Epidermal melanocyte (primary cell): ENCODE measurements around the gene LCN10.
"Not testable (repeated sequence)": the region's sequence is repeated elsewhere in the genome, so short reads cannot be mapped to it uniquely, and the experiment has no call there.

Experiments used
- DNase-seq: peaks from one replicate; pipeline ENCODE4 v3.0.0; 2011; ENCODE audit warnings: low spot score; ENCODE audit not compliant: insufficient read length

LCN10 gene

DNA sequence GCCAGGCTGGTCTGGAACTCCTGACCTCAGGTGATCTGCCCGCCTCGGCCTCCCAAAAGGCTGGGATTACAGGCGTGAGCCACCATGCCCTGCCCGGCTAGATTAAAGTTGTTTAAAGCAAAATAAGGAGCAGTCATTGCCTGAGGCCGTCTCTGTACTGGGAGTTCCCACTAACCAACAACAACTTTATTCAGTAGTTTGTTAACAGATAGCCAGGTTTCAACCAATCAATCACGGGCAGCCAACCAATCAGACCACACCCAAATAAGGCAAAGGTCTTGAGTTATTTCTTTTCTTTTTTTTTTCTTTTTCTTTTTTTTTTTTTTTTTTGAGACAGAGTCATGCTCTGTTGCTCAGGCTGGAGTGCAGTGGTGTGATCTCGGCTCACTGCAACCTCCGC, 38.0 kb downstream of the LCN10 start:
- not testable (repeated sequence) for DNase-seq

DNA sequence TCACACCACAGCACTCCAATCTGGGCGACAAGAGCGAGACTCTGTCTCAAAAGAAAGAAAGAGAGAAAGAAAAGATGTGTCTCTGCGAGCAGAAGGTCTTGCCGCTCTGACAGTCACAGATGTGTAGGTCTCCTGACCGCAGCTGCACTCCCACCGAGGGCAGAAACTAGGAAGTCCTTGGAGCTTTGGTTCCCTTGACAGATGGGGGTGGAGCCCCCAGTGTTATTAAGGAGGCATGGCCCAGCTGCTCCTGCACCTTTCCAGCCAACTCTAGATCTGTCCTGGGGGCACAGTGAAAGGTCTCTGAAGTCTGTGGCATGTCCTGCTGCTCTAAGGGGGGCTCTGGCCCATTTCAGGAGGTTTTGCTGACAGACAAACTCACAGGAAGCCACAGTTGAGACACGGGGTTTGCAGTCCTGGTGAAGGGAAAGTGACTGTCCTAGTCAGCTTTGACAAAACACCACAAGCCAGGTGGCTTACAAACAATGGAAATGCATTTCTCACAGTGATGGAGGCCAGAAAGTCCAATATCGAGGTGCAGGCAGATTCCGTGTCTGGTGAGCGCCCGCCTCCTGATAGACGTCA, 39.4 kb downstream of the LCN10 start:
- no peak for DNase-seq

DNA sequence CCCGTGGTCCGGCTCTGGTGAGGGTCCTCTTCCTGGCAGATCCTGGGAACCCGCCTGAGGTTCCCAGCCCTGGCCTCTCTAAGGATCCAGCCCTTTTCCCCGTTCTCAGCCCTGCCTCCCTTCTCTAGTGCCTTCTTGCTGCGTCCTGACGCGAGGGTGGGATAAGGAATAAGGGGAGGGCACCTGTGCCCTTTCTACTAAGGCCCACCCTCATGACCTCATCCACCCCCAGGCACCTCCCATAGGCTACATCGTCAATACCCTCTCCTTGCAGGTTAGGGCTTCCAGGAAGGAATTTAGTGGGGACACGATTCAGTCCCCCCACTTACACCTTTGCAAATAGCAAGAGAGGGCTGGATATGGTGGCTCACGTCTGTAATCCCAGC, 41.1 kb downstream of the LCN10 start:
- no peak for DNase-seq

DNA sequence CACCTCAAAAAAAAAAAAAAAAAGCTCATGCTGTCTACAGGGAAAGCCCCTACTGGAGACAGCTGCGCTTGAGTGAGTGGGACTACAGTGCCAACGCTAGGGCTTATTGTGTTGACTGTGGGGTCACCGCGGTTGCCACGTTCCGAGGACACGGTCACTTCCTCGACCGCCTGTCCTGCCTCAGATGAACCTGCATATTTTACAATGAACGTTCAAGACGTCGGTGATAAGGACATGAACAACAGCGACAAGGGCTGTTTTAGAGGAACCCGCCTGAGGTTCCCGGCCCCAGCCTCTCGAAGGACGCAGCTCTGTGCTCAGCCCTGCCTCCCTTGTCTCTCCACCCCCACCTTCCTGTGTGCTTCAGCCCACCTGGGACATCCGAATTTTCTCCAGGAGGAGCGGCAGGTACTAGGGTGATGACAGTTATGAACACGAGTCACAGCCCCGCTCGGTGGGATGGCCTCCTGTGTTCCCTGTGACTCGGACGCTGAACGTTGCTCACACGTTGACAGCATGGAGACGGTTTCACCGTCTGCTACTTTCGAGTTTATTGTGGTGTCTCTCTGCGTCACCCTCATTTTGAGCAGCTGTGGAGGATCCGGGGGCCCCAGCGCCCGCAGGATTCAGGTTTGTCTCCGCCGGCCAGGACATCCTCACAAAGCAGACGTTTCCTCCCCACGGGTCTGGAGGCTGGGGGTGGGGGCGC, 41.6 kb downstream of the LCN10 start:
- DNase-seq: no peak

DNA sequence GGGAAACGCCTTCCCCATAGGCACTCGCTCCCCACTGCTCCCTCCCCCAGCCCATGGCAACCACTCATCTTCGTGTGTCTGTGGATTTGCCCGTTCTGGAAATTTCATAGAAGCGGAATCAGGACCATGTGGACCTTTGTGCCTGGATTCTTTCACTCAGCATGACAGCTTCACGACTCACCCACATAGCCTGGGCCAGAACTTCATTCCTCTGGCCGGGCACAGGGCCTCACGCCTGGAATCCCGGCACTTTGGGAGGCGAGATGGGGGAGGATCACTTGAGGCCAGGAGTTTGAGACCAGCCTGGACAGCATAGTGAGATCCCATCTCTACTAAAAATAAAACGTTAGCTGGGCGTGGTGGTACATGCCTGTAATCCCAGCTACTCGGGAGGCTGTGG, 42.4 kb downstream of the LCN10 start:
- DNase-seq: no peak

- no peak for DNase-seq
Observed at GRCh38 chr9:136698635-136699246, 44.0 kb downstream of the LCN10 start.

DNA sequence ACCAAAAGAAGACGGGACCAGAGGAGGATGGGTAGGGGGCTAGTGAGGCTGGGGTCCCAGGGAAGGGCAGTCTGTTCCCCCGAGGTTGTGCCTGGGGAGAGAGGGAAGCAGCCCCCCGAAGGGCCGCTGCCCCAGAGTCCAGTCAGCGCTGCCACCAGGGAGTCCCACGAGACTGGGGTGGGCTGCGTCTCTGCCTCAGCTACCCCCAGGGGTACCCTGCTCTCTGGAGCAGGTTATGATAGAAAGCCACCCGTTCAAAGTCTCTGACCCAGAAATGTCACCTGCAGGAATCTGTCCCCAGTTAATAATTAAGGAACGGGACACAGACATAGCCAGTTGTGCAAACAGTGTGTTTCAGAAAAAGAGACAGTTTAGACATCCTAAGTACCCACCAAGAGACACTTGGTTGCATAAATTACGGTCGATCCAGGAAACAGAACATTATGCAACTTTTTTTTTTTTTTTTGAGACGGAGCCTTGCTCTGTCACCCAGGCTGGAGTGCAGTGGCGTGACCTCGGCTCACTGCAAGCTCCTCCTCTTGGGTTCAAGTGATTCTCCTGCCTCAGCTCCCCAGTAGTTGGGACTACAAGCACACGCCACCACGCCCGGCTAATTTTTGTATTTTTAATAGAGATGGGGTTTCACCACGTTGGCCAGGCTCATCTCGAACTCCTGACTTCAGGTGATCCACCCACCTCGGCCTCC, 44.8 kb downstream of the LCN10 start:
- no peak for DNase-seq

DNA sequence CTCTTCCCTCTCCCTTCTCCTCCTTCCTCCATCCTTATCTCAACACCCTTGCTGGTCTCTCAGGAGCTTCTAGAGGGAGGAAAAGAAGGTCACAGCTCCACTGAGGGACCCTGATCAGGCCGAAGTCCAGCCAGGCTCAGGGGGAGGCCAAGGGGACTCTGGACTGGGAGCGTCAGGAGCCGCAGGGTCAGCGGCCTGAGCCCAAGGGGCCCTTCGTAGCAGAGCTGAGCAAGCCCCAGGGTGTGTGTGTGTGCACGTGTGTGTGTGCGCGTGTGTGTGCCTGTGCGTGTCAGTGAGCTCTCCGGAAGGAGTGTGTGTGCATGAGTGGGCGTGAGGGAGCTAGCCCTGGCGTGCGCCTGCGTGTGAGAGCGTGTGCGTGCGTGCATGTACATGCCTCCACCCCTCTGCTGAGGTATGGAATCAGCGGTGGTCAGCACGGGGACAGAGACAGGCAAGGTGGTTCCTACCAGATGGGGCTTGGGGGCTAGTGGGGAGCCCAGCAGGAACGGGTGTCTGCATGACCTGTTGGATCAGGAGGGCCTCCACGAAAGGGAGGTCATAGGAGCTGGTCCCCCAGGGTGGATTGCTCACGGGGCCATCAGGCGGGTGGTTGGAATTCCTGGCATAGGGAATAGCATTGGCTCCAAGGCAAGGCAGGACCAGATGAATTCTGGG, 45.5 kb downstream of the LCN10 start:
- DNase-seq: no peak

- no peak for DNase-seq
Observed at GRCh38 chr9:136696502-136696901, 46.2 kb downstream of the LCN10 start.

DNA sequence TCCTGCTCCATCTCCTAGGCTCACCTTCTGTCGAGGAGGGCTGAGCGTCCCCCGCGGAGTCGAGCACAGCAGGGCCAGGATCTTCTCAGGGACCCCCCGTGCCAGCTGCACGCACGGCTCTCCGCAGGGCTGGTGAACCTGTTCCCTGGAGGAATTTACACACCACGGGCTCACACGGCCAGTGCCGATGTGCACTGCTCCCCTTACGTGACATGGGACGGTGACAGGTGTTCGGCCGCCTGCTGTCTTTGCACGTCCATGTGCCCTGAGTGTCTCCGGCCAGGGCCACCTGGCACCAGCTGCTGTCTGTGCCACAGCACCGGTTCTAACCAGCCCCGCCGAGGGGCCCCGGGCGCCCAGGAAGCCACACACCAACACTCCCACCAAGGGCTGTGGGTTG, 46.8 kb downstream of the LCN10 start:
- DNase-seq: no peak

GRCh38 chr9:136695435-136695895, 47.3 kb downstream of the LCN10 start:
- no peak for DNase-seq

DNA sequence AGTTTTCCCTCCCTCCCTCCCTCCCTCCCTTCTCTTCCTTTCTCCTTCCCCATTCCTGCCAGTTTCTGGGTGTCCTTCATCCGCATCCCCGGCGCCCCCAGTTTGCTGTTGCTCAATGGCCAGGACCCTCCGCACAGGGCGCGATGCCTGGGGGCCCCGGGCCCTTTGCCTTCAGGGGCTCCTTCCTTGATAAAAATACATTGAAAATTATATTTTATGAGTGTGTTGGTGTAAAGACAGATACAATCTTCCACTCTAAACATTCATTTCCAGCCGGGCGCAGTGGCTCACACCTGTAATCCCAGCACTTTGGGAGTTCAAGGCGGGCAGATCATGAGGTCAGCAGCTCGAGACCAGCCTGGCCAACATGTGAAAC, 47.9 kb downstream of the LCN10 start:
- DNase-seq: no peak

DNA sequence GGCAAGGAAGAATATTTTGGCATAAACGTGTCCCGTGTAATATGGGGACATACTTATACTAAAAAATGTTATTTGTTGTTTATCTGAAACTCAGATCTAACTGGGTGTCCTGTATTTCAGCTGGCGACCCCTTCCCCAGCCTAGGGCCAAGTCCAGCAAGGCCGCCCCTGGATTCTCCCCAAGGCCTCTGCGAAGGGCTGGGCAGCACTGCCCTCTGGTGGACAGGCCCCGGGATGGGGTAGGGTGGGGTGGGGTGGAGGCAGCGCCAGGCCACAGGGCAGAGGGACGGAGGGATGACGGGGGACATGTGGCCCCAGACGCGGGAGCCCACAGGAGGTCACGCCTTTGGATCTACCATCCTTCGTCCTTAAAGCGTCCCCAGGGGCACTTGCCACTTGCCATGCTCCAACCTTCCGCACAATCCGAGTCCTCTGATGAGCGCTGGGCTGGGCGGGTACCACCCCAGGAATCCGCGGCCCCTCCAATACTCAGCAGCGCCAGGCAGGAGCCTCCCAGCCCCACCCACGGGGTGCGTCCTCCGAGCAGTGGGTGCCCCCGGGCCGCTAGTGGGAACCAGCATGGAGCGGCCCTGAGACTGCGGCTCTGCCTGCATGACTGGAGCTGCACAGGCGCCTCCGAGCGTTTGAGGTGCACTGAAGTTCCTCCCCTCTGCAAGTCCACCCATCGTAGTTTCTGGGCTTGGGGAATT, 48.4 kb downstream of the LCN10 start:
- DNase-seq: peak; percentile 80

GRCh38 chr9:136693490-136694162, 49.1 kb downstream of the LCN10 start:
- DNase-seq: no peak

GRCh38 chr9:136693135-136693489, 49.6 kb downstream of the LCN10 start:
- no peak for DNase-seq

GRCh38 chr9:136692185-136693134, 50.3 kb downstream of the LCN10 start:
- DNase-seq: no peak

- no peak for DNase-seq
Observed at GRCh38 chr9:136691316-136692184, 51.2 kb downstream of the LCN10 start.

- no peak for DNase-seq
Observed at GRCh38 chr9:136690806-136691261, 51.9 kb downstream of the LCN10 start.
